Measurements from ENCODE around the gene NPPC. TPM values are rescaled to one million over a fixed set of nuclear protein-coding genes. Genes with fewer than 3 reads are reported as not detected.

Gene NPPC
- total RNA-seq, 1 donor from 2014 or later, result 0.66 TPM

- Histone ChIP-seq H3K4me3 (ENCODE audit: insufficient read depth, low read depth, low read length) (no peak overlapping the region), H3K9me3 (ENCODE audit: insufficient read depth, low read depth, low read length) (no peaks in the 10 kb centered on the region), H3K79me2 (ENCODE audit: insufficient read depth, low read length) (no peaks in the 10 kb centered on the region), H3K36me3 (ENCODE audit: insufficient read depth, low read length) (no peaks in the 10 kb centered on the region), H3K4me1 (ENCODE audit: insufficient read depth, low read length) (peaks cover 12% of the 10 kb centered on the region), H3K4me2 (ENCODE audit: low read length) (no peak overlapping the region), H3K27ac (ENCODE audit: low read depth, low read length) (no peak overlapping the region), H3K27me3 (ENCODE audit: insufficient read depth, low read length) (peaks cover 54% of the 10 kb centered on the region), H3K9ac (ENCODE audit: low read length) (no peak overlapping the region), H2AFZ (ENCODE audit: low read depth, low read length) (no peak overlapping the region), H4K20me1 (ENCODE audit: insufficient read depth, low read length) (no peaks in the 10 kb centered on the region)
- no peak for DNase-seq (ENCODE audit: low read depth)
- Mint-ChIP-seq H3K36me3 (ENCODE audit: low read depth, unreplicated experiment) (peaks cover 8% of the 10 kb centered on the region), H3K27me3 (ENCODE audit: low read depth, unreplicated experiment) (peaks cover 69% of the 10 kb centered on the region), H3K27ac (ENCODE audit: unreplicated experiment) (no peak overlapping the region), H3K4me1 (ENCODE audit: low read depth, unreplicated experiment) (peaks cover 7% of the 10 kb centered on the region), H3K4me3 (ENCODE audit: unreplicated experiment) (no peak overlapping the region), H3K9me3 (ENCODE audit: unreplicated experiment) (peaks cover 4% of the 10 kb centered on the region)
- FAIRE-seq, result no peak
- TF ChIP-seq CTCF (IDR thresholded peaks at IDR 0.05; ENCODE audit: insufficient read depth, low read depth, low read length), result no peak
- no peak for TF ChIP-seq EZH2 (IDR thresholded peaks at IDR 0.05; ENCODE audit: insufficient read depth, low read length)
Observed at GRCh38 chr2:231928901-231929725, 2.9 kb upstream of the NPPC start.

GRCh38 chr2:231928481-231928880 is 2.3 kb upstream of the NPPC start:
- Mint-ChIP-seq H3K4me1 (ENCODE audit: low read depth, unreplicated experiment) (peaks cover 7% of the 10 kb centered on the region), H3K27ac (ENCODE audit: unreplicated experiment) (no peak overlapping the region), H3K4me3 (ENCODE audit: unreplicated experiment) (no peak overlapping the region), H3K9me3 (ENCODE audit: unreplicated experiment) (peaks cover 4% of the 10 kb centered on the region), H3K36me3 (ENCODE audit: low read depth, unreplicated experiment) (peaks cover 8% of the 10 kb centered on the region), H3K27me3 (ENCODE audit: low read depth, unreplicated experiment) (peaks cover 76% of the 10 kb centered on the region)
- no peaks in the 10 kb centered on the region for H3K9me3 ChIP-seq (ENCODE audit: insufficient read depth, low read depth, low read length)
- H3K27ac ChIP-seq (ENCODE audit: low read depth, low read length), result no peak overlapping the region
- no peak overlapping the region for H2AFZ ChIP-seq (ENCODE audit: low read depth, low read length)
- FAIRE-seq (no peak), DNase-seq (ENCODE audit: low read depth) (no peak)
- H3K4me3 ChIP-seq (ENCODE audit: insufficient read depth, low read depth, low read length), result no peak overlapping the region
- H3K27me3 ChIP-seq (ENCODE audit: insufficient read depth, low read length), result peaks cover 60% of the 10 kb centered on the region
- no peaks in the 10 kb centered on the region for H3K79me2 ChIP-seq (ENCODE audit: insufficient read depth, low read length)
- H3K36me3 ChIP-seq (ENCODE audit: insufficient read depth, low read length), result no peaks in the 10 kb centered on the region
- TF ChIP-seq CTCF (IDR thresholded peaks at IDR 0.05; ENCODE audit: insufficient read depth, low read depth, low read length) (peak; percentile 3), EZH2 (IDR thresholded peaks at IDR 0.05; ENCODE audit: insufficient read depth, low read length) (no peak)
- H3K4me1 ChIP-seq (ENCODE audit: insufficient read depth, low read length), result peaks cover 12% of the 10 kb centered on the region
- no peak overlapping the region for H3K4me2 ChIP-seq (ENCODE audit: low read length)
- H4K20me1 ChIP-seq (ENCODE audit: insufficient read depth, low read length), result no peaks in the 10 kb centered on the region
- H3K9ac ChIP-seq (ENCODE audit: low read length), result no peak overlapping the region

DNA sequence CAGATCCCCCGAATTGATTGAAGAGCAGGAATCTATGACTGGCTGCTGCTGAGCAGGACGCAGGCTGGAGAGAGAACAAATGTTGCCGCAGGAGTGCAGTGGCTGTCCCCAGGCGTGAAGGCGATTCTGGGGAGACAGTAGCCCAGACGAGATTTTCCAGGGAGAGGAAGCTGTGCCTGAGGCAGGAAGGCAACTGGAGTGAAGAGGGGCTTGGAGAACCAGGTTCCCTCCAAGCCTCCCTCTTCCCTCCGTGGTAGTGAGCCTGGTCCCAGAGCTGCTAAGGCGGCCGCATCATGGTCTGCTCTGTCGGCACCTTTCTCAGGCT is 1.3 kb upstream of the NPPC start:
- Histone ChIP-seq H4K20me1 (ENCODE audit: insufficient read depth, low read length) (no peaks in the 10 kb centered on the region), H3K27me3 (ENCODE audit: insufficient read depth, low read length) (peaks cover 60% of the 10 kb centered on the region), H3K9ac (ENCODE audit: low read length) (no peak overlapping the region), H3K9me3 (ENCODE audit: insufficient read depth, low read depth, low read length) (no peaks in the 10 kb centered on the region), H3K79me2 (ENCODE audit: insufficient read depth, low read length) (no peaks in the 10 kb centered on the region), H3K27ac (ENCODE audit: low read depth, low read length) (no peak overlapping the region), H2AFZ (ENCODE audit: low read depth, low read length) (no peak overlapping the region), H3K36me3 (ENCODE audit: insufficient read depth, low read length) (no peaks in the 10 kb centered on the region), H3K4me3 (ENCODE audit: insufficient read depth, low read depth, low read length) (no peak overlapping the region), H3K4me1 (ENCODE audit: insufficient read depth, low read length) (peaks cover 12% of the 10 kb centered on the region), H3K4me2 (ENCODE audit: low read length) (no peak overlapping the region)
- peaks cover 2% of the 10 kb centered on the region for H3K36me3 Mint-ChIP-seq (ENCODE audit: low read depth, unreplicated experiment)
- peaks cover under 1% of the 10 kb centered on the region for H3K4me1 Mint-ChIP-seq (ENCODE audit: low read depth, unreplicated experiment)
- H3K27me3 Mint-ChIP-seq (ENCODE audit: low read depth, unreplicated experiment), result peaks cover 75% of the 10 kb centered on the region
- peak overlapping the region; percentile 23 for H3K4me3 Mint-ChIP-seq (ENCODE audit: unreplicated experiment)
- TF ChIP-seq EZH2 (IDR thresholded peaks at IDR 0.05; ENCODE audit: insufficient read depth, low read length), result no peak
- no peak for TF ChIP-seq CTCF (IDR thresholded peaks at IDR 0.05; ENCODE audit: insufficient read depth, low read depth, low read length)
- no peak for FAIRE-seq
- no peak overlapping the region for H3K27ac Mint-ChIP-seq (ENCODE audit: unreplicated experiment)
- no peak for DNase-seq (ENCODE audit: low read depth)
- peaks cover 2% of the 10 kb centered on the region for H3K9me3 Mint-ChIP-seq (ENCODE audit: unreplicated experiment)

Data from astrocyte (in vitro differentiated cells and primary cell).